Neural progenitor cell (in vitro differentiated cells): ENCODE measurements around the gene RALBP1.

Experiments
- CTCF ChIP-seq: fragments of 200-600 bp; sonication (generic); IDR thresholded peaks from 2 replicates; pipeline ENCODE4 v1.5.1; 2017; ENCODE audit warnings: antibody characterized with exemption, mild to moderate bottlenecking
- EZH2 ChIP-seq: fragments of 200-600 bp; sonication (generic); IDR thresholded peaks from 2 replicates; pipeline ENCODE4 v1.6.1; 2017; ENCODE audit warnings: antibody characterized with exemption, mild to moderate bottlenecking, moderate library complexity
- EZH2phosphoT487 ChIP-seq: fragments of 200-600 bp; sonication (generic); IDR thresholded peaks from 2 replicates; pipeline ENCODE4 v1.6.1; 2017; ENCODE audit warnings: antibody characterized with exemption

- no peak for TF ChIP-seq EZH2
- no peak for TF ChIP-seq CTCF
- no peak for TF ChIP-seq EZH2phosphoT487
These were observed 8.5 kb upstream of the RALBP1 start for GRCh38 chr18:9466846-9467245.
